Esophagus mucosa (tissue), 1 donor: ENCODE results near the gene THSD4. TPM values are rescaled to one million over a fixed set of nuclear protein-coding genes. Genes with fewer than 3 reads are reported as not detected.

ENCODE experiments used
- ATAC-seq: fragments of 200-7000 bp; cut with Tn5 transposase; one replicate; pipeline ENCODE4 v1.9.1; 2020
- total RNA-seq: library from RNA; stranded (reverse); gene quantifications from one replicate; pipeline ENCODE4 v1.2.4, GENCODE V29; 2023
- donor health status: DM: yes; HTN: yes; CAD: no.

THSD4 gene
- total RNA-seq, 1 donor from 2014 or later: 121 TPM

DNA sequence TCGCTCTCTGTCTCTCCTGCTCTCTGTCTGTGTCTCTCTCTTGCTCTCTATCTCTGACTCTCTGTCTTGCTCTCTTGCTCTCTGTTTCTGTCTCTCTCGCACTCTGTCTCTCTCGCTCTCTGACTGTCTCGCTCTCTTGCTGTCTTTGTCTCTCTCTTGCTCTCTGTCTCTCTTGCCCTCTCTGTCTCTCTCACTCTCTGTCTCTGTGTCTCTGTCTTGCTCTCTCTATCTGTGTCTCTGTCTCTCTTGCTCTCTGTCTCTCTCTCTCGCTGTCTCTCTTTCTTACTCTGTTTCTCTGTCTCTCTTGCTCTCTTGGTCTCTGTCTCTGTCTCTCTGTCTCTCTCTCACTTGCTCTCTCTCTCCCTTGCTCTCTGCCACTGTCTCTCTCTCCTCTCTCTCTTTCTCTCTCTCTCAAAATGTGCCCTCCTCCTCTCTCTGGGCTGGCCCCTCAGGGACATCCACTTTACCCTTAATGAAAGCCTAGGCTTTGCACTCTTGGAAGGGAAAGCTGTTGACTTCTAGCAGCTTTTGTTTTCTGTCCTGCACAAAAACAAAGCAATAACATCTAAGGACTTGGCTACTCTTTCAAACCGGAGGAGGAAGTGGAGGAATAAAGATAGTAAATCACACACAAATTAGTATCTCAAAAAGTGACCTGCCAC is 621.1 kb downstream of the THSD4 start:
- ATAC-seq: no peak

DNA sequence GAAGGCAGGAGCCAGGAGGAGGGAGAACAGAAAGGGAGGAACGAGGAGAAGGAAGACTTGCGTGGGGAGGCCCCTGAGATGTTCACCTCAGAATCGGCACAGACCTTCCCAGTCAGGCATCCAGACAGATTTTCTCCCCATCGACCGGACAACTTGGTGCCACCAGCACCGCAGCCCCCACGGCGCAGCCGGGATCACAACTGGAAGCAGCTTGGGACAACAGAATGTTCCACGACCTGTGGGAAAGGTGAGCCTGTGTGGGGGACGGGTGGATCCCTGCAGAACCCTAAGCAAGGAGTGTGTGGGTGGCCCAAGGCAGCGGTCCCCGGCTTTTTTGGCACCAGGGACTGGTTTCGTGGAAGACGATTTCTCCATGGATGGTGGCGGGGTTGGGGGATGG is 622.5 kb downstream of the THSD4 start:
- ATAC-seq: no peak

DNA sequence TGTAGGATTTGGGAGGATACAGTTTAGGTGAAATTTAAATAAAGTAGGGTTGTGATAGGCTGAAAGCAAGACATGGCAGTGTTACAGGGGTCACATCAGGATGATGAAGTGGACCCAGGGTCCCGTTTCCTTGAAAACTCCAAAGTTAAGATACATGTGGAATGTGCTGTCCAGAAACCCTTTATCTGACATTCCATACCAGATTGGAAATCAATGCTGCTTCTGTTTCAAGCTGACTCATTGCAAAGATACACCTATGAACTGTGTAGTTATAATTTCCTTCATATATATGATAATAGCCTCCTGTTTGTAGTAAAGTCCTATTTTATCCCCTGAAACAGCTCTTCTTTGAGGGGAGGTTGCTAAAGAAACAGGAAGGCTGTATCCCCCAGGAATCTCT is 624.1 kb downstream of the THSD4 start:
- no peak for ATAC-seq

DNA sequence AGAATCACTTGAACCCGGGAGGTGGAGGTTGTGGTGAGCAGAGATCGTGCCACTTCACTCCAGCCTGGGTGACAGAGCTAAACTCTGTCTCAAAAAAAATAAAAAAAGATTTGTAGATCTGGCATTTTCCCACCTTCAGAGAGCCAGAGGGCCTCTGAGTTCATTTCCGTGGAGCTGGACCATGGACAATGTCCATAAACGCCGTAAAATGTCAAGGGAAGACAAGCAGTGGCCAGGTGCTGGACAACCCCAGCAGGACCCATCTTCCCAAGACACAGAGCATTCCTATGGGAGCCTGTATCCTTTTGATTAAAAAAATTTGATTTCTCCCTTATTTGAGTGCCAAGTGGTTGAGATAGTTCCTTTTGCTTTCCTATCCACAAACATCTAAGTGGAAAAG is 627.7 kb downstream of the THSD4 start:
- no peak for ATAC-seq

DNA sequence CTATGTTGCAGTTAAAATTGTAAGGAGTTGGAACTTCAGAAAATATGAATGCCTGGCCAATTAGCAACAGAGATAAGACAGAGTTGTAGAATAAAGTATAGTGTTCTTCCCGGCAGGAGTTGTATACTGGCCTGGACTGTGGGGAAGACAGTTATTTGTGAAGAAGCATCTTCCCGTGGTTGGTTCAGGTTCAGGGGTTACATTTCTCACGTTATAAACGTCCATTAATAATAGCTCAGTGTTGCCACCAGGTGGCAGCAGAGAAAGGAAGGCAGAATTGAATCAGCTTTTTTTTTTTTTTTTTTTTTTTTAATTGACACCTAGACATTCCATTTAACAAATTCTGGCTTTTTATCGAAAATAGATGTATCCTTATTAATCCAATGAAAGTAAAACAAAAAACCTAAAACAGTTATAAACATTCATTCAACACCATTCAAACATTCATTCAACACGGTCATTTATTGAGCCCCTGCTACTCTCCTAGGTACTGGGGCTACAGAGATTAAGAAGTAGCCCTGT is 628.7 kb downstream of the THSD4 start:
- peak; percentile 22 for ATAC-seq

- no peak for ATAC-seq
These were observed 631.4 kb downstream of the THSD4 start for GRCh38 chr15:71746719-71747118.

- peak; percentile 70 for ATAC-seq
These were observed 632.1 kb downstream of the THSD4 start for GRCh38 chr15:71747128-71748083.

DNA sequence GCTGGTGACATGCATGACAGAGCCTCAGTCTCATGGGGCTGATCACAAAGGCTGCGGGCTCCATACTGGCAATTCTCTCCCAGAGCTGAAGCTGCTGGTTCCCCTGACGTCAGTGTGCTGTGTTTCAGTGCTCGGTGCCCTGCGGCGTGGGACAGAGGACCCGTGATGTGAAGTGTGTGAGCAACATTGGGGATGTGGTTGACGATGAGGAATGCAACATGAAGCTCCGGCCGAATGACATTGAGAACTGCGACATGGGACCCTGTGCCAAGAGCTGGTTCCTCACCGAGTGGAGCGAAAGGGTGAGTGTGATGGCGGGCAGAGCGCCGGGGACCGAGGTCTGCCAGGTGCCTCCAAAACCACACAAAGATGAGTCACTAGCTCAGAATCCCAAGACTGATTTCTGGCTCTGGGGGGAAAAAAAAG is 633.0 kb downstream of the THSD4 start:
- ATAC-seq: no peak

DNA sequence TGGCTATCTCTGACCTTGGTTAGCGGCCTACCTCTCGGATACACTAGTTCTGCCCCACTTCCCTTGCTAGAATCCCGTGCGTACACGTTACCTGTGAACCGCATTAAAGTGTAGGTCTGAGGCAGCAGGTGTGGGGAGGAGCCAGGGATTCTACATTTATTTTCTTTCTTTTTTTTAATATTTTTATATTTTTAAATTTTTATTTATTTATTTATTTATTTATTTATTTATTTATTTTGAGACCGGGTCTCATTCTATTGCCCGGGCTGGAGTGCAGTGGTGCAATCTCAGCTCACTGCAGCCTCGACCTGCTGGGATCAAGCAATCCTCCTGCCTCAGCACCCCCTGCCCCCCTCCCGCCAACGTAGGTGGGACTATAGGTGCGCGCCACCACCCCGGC is 634.2 kb downstream of the THSD4 start:
- no peak for ATAC-seq

DNA sequence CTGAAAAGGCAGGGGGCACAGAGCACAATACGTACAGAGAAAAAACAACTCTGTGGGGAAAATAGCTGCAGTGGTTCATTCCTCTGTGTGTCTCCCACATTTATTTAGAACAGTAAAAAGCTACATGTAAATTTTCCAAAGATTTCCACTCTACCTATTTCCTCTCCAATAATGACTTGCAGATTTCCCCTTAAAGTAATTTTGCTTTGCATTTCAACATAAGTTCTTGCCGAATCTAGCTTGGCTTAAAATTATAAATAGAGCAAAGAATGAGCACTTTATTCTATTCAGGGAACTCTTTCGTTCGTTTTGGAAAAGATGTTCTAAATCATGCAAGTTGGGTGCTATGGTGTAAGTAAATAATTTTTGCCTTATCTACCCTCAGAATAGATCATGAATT is 636.9 kb downstream of the THSD4 start:
- ATAC-seq: no peak

- peak; percentile 43 for ATAC-seq
These were observed 637.5 kb downstream of the THSD4 start for GRCh38 chr15:71752604-71753289.

- ATAC-seq: peak; percentile 29
These were observed 638.1 kb downstream of the THSD4 start for GRCh38 chr15:71753346-71753745.

GRCh38 chr15:71754660-71755059 is 639.4 kb downstream of the THSD4 start:
- no peak for ATAC-seq

DNA sequence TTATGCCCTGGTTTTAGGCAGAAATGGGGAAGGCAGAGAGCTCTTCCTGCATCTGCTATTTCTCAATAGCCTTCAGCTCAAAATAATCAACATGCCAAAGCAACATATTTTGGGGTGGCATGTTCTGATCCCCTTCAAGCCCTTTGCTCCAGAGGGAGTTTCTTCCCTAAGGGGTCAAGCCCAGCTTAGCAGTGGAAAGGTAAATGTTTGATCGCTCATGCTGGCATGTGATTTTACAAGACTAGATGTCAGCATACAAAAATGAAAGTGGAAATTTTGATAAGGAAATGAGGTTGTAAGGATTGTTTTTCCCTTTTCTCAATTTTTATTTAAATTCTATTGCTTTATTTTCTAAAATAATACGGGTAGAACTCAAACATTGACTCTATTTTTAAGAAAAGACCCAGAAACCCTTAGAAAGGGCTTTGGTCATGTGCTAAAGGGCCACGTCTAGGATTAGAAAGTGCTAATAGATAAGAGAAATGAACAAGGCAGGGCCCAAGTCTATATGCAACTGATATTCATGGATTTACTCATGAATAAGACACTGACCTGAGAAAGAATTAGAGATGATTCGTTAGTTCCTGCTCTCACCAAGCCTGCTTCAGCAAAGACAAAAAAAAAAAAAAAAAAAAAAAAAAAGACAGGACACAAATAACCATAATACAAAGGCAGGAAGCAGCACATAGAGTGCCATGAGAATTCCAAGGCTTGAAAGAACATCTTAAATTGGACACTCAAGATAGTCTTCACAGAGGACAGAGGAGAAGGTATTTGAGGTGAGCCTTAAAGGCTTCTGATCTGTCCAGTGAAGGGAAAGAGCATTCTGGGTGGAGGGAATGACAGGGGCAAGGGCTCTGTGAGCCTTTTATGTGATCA is 640.1 kb downstream of the THSD4 start:
- no peak for ATAC-seq

- ATAC-seq: no peak
These were observed 641.5 kb downstream of the THSD4 start for GRCh38 chr15:71756599-71757352.

DNA sequence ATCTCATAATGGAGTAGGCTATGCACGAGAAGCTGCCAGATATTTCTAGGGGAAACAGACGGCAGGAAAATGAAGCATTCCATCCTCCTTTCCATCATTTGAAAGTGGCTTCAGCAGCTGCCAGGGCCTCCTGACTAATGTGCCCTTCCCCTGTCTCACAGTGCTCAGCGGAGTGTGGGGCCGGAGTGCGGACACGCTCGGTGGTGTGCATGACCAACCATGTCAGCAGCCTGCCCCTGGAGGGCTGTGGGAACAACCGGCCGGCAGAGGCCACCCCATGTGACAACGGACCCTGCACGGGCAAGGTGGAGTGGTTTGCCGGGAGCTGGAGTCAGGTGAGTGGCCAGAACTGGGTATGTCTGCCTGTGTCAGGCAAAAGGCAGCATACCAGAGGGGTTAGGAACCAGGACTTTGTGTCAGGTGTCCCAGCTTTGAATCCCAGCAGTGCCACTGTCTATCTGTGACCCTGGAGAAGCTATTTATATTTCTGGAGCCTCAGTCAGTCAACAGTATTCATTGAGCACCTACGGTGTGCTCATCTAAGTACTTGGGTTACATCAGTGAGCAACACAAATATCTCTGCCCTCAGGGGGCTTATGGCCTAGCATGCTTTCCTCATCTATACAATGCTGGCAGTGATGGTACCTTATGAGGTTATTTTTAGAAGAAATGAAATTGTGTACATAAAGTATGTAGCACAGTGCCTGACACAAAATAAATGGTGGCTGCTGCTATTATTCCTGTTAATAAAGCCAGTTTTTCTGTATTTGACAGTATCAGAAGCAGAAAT is 642.7 kb downstream of the THSD4 start:
- ATAC-seq: no peak

DNA sequence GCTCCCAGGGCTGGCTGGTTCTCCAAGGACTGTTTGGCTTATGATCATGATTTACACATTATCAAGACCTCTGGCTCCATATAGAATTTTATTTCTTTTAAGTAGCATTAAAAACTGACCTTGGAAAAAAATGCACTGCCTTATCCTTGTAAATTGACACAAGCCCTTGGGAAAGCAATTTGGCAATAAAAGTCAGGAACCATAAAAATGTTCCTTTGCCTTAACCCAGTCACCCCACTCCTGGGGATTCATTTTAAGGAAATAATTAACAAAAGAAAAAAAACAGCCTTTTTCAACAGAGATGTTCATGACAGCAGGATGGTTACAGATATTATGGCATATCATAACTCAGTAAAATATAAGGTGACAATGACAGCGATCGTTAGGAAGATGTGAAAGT is 643.4 kb downstream of the THSD4 start:
- ATAC-seq: no peak

- ATAC-seq: no peak
These were observed 645.6 kb downstream of the THSD4 start for GRCh38 chr15:71760852-71761251.

DNA sequence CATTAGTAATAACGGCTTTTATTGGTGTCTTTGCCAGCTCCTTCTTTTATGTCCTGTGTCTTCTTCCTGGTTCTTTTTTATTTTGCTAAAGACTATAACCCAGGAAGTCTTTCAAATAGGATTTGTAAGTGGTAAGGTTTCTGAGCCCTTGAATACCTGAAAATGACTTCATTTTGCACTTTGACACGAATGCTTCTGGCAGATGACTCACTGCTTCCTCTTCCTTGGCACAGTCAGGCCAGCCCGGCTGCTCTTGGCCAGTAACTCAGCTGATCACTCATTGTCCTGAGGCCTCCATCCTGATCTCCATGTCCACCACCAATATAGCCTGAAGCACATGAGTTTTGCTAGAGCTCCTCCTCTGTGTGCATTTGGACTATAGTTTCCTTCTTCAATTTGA is 646.4 kb downstream of the THSD4 start:
- peak; percentile 92 for ATAC-seq

- ATAC-seq: no peak
These were observed 652.9 kb downstream of the THSD4 start for GRCh38 chr15:71768184-71768583.
